ENCODE data around the gene MTARC2. TPM values are rescaled to one million over a fixed set of nuclear protein-coding genes. Genes with fewer than 3 reads are reported as not detected.

Gene MTARC2
- polyA plus RNA-seq, 2 of the 4 experiments (the other 2 are of a cell fraction), result 13.5 to 18.4 TPM

DNA sequence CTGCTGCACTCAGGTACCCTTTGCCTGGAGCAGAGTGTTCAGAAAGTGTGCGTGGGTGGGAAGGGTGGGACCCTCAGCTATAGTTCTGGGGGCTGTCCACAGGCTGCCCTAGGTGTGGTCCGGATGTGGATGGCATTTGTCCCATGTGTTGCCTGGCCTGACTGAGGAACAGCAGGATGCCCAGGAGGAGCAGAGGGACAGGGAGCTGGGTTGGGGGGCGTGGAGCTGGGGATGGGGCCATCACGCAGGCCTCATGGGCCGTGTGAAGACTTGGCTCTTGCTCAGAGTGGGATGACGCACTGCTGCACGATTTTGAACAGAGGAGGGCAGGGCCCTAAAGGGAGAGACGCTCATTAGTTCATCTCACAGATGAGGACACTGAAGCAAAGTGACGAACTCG lies 41.0 kb upstream of the MTARC2 start:
- TF ChIP-seq JUNB (IDR thresholded peaks at IDR 0.05) (no peak), ZSCAN20 (CRISPR knock-in tag; IDR thresholded peaks at IDR 0.05) (no peak), HOXB13 (CRISPR knock-in tag; IDR thresholded peaks at IDR 0.05; ENCODE audit: low read depth) (no peak), NFE2L2 (conservative IDR thresholded peaks at IDR 0.05; ENCODE audit: low read length) (no peak), RAD21 (conservative IDR thresholded peaks at IDR 0.05 in 1 of 2, IDR thresholded peaks at IDR 0.05 in 1 of 2) (no peak), CEBPB (IDR thresholded peaks at IDR 0.05) (no peak), SMC3 (IDR thresholded peaks at IDR 0.05) (no peak), RFX5 (IDR thresholded peaks at IDR 0.05) (no peak), EHF (CRISPR knock-in tag; IDR thresholded peaks at IDR 0.05) (no peak), BHLHE40 (IDR thresholded peaks at IDR 0.05; ENCODE audit: low read depth, low read length) (no peak), PHF8 (IDR thresholded peaks at IDR 0.05; ENCODE audit: borderline replicate concordance, low read depth) (no peak), FOSL2 (IDR thresholded peaks at IDR 0.05) (no peak), FOSL2 (CRISPR knock-in tag; IDR thresholded peaks at IDR 0.05) (no peak), EHMT2 (IDR thresholded peaks at IDR 0.05; ENCODE audit: low read depth) (no peak)
- TF ChIP-seq, protein P1, sequence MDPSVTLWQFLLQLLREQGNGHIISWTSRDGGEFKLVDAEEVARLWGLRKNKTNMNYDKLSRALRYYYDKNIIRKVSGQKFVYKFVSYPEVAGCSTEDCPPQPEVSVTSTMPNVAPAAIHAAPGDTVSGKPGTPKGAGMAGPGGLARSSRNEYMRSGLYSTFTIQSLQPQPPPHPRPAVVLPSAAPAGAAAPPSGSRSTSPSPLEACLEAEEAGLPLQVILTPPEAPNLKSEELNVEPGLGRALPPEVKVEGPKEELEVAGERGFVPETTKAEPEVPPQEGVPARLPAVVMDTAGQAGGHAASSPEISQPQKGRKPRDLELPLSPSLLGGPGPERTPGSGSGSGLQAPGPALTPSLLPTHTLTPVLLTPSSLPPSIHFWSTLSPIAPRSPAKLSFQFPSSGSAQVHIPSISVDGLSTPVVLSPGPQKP (IDR thresholded peaks at IDR 0.05; ENCODE audit: low read depth, low read length), result no peak
- TF ChIP-seq, protein P2, sequence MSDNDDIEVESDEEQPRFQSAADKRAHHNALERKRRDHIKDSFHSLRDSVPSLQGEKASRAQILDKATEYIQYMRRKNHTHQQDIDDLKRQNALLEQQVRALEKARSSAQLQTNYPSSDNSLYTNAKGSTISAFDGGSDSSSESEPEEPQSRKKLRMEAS (IDR thresholded peaks at IDR 0.05), result no peak
- TF ChIP-seq, protein P3, sequence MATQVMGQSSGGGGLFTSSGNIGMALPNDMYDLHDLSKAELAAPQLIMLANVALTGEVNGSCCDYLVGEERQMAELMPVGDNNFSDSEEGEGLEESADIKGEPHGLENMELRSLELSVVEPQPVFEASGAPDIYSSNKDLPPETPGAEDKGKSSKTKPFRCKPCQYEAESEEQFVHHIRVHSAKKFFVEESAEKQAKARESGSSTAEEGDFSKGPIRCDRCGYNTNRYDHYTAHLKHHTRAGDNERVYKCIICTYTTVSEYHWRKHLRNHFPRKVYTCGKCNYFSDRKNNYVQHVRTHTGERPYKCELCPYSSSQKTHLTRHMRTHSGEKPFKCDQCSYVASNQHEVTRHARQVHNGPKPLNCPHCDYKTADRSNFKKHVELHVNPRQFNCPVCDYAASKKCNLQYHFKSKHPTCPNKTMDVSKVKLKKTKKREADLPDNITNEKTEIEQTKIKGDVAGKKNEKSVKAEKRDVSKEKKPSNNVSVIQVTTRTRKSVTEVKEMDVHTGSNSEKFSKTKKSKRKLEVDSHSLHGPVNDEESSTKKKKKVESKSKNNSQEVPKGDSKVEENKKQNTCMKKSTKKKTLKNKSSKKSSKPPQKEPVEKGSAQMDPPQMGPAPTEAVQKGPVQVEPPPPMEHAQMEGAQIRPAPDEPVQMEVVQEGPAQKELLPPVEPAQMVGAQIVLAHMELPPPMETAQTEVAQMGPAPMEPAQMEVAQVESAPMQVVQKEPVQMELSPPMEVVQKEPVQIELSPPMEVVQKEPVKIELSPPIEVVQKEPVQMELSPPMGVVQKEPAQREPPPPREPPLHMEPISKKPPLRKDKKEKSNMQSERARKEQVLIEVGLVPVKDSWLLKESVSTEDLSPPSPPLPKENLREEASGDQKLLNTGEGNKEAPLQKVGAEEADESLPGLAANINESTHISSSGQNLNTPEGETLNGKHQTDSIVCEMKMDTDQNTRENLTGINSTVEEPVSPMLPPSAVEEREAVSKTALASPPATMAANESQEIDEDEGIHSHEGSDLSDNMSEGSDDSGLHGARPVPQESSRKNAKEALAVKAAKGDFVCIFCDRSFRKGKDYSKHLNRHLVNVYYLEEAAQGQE (IDR thresholded peaks at IDR 0.05), result no peak
- TF ChIP-seq, protein P4, sequence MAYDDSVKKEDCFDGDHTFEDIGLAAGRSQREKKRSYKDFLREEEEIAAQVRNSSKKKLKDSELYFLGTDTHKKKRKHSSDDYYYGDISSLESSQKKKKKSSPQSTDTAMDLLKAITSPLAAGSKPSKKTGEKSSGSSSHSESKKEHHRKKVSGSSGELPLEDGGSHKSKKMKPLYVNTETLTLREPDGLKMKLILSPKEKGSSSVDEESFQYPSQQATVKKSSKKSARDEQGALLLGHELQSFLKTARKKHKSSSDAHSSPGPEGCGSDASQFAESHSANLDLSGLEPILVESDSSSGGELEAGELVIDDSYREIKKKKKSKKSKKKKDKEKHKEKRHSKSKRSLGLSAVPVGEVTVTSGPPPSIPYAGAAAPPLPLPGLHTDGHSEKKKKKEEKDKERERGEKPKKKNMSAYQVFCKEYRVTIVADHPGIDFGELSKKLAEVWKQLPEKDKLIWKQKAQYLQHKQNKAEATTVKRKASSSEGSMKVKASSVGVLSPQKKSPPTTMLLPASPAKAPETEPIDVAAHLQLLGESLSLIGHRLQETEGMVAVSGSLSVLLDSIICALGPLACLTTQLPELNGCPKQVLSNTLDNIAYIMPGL (CRISPR knock-in tag; IDR thresholded peaks at IDR 0.05; ENCODE audit: borderline replicate concordance), result no peak
- WGBS (ENCODE audit: missing lambda C conversion rate), result 73% methylated on average over 9 of the region's 10 CpGs
- no peak overlapping the region for H3K4me3 ChIP-seq

DNA sequence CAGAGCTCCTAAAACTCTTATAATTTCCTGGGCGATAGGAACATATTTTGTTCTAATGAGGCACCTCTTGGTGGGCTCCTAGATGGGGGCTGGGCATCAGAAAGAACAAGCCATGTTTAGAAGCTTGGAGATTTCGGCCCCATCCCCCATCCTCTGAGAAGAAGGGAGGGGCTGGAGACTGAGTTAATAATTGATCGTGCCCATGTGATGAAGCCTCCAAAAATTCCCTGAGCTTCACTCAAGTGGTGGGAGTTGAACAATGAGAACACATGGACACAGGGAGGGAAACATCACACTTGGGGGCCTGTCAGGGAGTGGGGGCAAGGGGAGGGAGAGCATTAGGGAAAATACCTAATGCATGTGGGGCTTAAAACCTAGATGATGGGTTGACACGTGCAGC lies 39.9 kb upstream of the MTARC2 start:
- no peak for ATAC-seq
- Histone ChIP-seq H3K27ac (no peak overlapping the region), H3K4me3 (no peak overlapping the region), H3K4me1 (no peaks in the 10 kb centered on the region), H3K4me2 (no peak overlapping the region), H3K9me3 (no peaks in the 10 kb centered on the region)
- FAIRE-seq, result no peak
- WGBS (ENCODE audit: missing lambda C conversion rate), result 53% methylated on average over 4 of the region's 4 CpGs
- POLR2A ChIA-PET, result no interaction called here
- no peak for DNase-seq (ENCODE audit: low read depth in 1 of 2, low spot score in 1 of 2)
- CTCF ChIA-PET, result interaction anchor here (2.0 kb wide), 1 partner anchor 25 kb away, joined by 9 read pairs; no protein-coding TSS in a partner anchor
- TF ChIP-seq SMC3 (IDR thresholded peaks at IDR 0.05) (no peak), FOSB (CRISPR knock-in tag; IDR thresholded peaks at IDR 0.05) (no peak), CBX8 (IDR thresholded peaks at IDR 0.05) (no peak), SREBF2 (IDR thresholded peaks at IDR 0.05) (no peak), CHD4 (IDR thresholded peaks at IDR 0.05; ENCODE audit: borderline replicate concordance) (no peak), FOXS1 (CRISPR knock-in tag; IDR thresholded peaks at IDR 0.05) (no peak), KDM1A (IDR thresholded peaks at IDR 0.05; ENCODE audit: low read depth) (no peak), MAZ (IDR thresholded peaks at IDR 0.05; ENCODE audit: borderline replicate concordance, low read depth, low read length) (no peak), ZSCAN20 (CRISPR knock-in tag; IDR thresholded peaks at IDR 0.05) (no peak)
- TF ChIP-seq, protein P3 (IDR thresholded peaks at IDR 0.05), result no peak
- TF ChIP-seq, protein P5, sequence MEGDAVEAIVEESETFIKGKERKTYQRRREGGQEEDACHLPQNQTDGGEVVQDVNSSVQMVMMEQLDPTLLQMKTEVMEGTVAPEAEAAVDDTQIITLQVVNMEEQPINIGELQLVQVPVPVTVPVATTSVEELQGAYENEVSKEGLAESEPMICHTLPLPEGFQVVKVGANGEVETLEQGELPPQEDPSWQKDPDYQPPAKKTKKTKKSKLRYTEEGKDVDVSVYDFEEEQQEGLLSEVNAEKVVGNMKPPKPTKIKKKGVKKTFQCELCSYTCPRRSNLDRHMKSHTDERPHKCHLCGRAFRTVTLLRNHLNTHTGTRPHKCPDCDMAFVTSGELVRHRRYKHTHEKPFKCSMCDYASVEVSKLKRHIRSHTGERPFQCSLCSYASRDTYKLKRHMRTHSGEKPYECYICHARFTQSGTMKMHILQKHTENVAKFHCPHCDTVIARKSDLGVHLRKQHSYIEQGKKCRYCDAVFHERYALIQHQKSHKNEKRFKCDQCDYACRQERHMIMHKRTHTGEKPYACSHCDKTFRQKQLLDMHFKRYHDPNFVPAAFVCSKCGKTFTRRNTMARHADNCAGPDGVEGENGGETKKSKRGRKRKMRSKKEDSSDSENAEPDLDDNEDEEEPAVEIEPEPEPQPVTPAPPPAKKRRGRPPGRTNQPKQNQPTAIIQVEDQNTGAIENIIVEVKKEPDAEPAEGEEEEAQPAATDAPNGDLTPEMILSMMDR (IDR thresholded peaks at IDR 0.05), result no peak

More for the DNA sequence above, 41.0 kb upstream of the MTARC2 start:
- H3K4me2 ChIP-seq, result no peak overlapping the region
- H3K9me3 ChIP-seq, result 0 out of 3 replicates have a peak, but pooled peaks cover 4% of the 10 kb centered on the region
- no peaks in the 10 kb centered on the region for H3K4me1 ChIP-seq
- ChIA-PET POLR2A (no interaction called here), CTCF (interaction anchor here (2.0 kb wide), 1 partner anchor 26 kb away, joined by 9 read pairs; no protein-coding TSS in a partner anchor)
- H3K27ac ChIP-seq, result no peak overlapping the region
- no peak for DNase-seq (ENCODE audit: low read depth in 1 of 2, low spot score in 1 of 2)
- ATAC-seq, result no peak
- FAIRE-seq, result no peak
